Muscle layer of colon (tissue), 2 donors: ENCODE results near the gene NHS.

Experiments used
- H3K27ac ChIP-seq: one replicate; pipeline ENCODE4 v1.7.0; 2013; ENCODE audit warnings: low read depth, mild to moderate bottlenecking, low read length, moderate library complexity
- H3K27me3 ChIP-seq, 2 donors: one replicate each; pipeline ENCODE4 v1.7.0; 2013; ENCODE audit warnings: low read length in 2 of 2, mild to moderate bottlenecking in 2 of 2; ENCODE audit not compliant: insufficient read depth in 2 of 2, control insufficient read depth in 1 of 2
- H3K36me3 ChIP-seq: one replicate; pipeline ENCODE4 v1.7.0; 2013; ENCODE audit warnings: mild to moderate bottlenecking, low read length; ENCODE audit not compliant: insufficient read depth
- H3K4me1 ChIP-seq: one replicate; pipeline ENCODE4 v1.7.0; 2013; ENCODE audit warnings: mild to moderate bottlenecking, low read length; ENCODE audit not compliant: insufficient read depth
- H3K4me3 ChIP-seq, 2 donors: one replicate each; pipeline ENCODE4 v1.7.0; 2013; ENCODE audit warnings: low read length in 2 of 2, low read depth in 1 of 2, mild to moderate bottlenecking in 1 of 2, moderate library complexity in 1 of 2
- H3K9ac ChIP-seq: one replicate; pipeline ENCODE4 v1.7.0; 2013; ENCODE audit warnings: low read length
- H3K9me3 ChIP-seq: one replicate; pipeline ENCODE4 v1.7.0; 2013; ENCODE audit warnings: mild to moderate bottlenecking, low read length
- donor health status: abdominal sarcoma.
- donor health status: Adenocarcinoma of cecum.

The NHS gene

GRCh38 chrX:17374619-17375366 lies at the start of gene NHS:
NHS (plus strand) TSS chrX:17375200; CDS start chrX:17375758, 558 bp downstream.
- Histone ChIP-seq H3K27ac (peak within 1 kb of the TSS; percentile 49), H3K4me1 (no peaks in the 10 kb centered on the region), H3K4me3 (peak within 1 kb of the TSS; percentile 68 to 70), H3K27me3 (peaks cover 0 to 11% of the 10 kb centered on the region in 2 donors), H3K9me3 (no peaks in the 10 kb centered on the region), H3K36me3 (no peaks in the 10 kb centered on the region), H3K9ac (no peak within 1 kb of the TSS)

- Histone ChIP-seq H3K9me3 (no peaks in the 10 kb centered on the region), H3K27me3 (no peaks in the 10 kb centered on the region), H3K27ac (no peak overlapping the region), H3K4me3 (no peak overlapping the region), H3K36me3 (no peaks in the 10 kb centered on the region), H3K9ac (no peak overlapping the region), H3K4me1 (no peaks in the 10 kb centered on the region)
Measured at GRCh38 chrX:17328837-17329236, 46.2 kb upstream of the NHS start.

DNA sequence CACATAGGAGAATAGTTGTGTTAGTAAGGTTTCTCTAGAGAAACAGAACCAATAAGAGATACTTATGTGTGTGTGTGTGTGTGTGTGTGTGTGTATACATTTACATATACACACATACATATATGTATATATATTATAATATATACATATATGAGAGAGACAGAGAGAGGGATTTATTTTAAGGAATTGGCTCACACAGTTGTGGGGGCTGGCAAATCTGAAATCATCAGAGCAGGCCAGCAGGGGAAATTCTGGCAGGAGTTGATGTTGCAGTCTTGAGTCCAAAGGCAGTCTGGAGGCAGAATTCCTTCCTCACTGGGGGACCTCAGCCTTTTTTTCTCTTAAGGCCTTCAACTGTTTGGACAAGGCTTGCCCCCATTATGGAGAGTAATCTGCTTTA lies 38.6 kb upstream of the NHS start:
- H3K27me3 ChIP-seq, result no peaks in the 10 kb centered on the region
- no peak overlapping the region for H3K4me3 ChIP-seq
- H3K36me3 ChIP-seq, result no peaks in the 10 kb centered on the region
- H3K27ac ChIP-seq, result no peak overlapping the region
- H3K9me3 ChIP-seq, result no peaks in the 10 kb centered on the region
- no peak overlapping the region for H3K9ac ChIP-seq
- no peaks in the 10 kb centered on the region for H3K4me1 ChIP-seq

DNA sequence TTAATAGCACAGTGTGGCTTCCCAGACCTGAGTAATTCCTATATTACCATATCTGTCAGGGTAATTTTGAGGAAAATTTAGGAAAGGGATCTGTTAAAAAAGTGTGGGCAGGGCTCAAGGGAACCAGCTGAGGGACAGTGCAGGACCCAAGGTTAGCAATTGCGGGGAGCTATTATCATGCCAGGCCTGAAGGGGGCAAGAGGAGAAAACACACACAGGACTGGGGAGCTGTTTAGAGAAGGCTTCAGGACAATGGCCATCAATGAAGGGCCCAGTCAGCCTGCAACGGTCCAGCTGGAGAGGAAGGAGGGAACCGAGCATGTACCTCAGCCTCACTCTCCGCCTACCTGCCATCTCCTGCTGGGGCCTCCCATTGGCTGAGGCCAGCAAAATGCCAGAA lies 19.0 kb upstream of the NHS start:
- no peak overlapping the region for H3K9ac ChIP-seq

GRCh38 chrX:17359500-17359899 lies 15.5 kb upstream of the NHS start:
- Histone ChIP-seq H3K9ac (no peak overlapping the region), H3K9me3 (no peaks in the 10 kb centered on the region), H3K27ac (no peak overlapping the region), H3K4me1 (no peaks in the 10 kb centered on the region), H3K27me3 (no peaks in the 10 kb centered on the region), H3K36me3 (no peaks in the 10 kb centered on the region), H3K4me3 (no peak overlapping the region)

More for the DNA sequence above, 19.0 kb upstream of the NHS start:
- H3K4me3 ChIP-seq, result no peak overlapping the region
- H3K27ac ChIP-seq, result no peak overlapping the region
- H3K36me3 ChIP-seq, result no peaks in the 10 kb centered on the region
- H3K9me3 ChIP-seq, result no peaks in the 10 kb centered on the region
- H3K27me3 ChIP-seq, result no peaks in the 10 kb centered on the region
- H3K4me1 ChIP-seq, result no peaks in the 10 kb centered on the region

GRCh38 chrX:17361620-17362019 lies 13.4 kb upstream of the NHS start:
- no peak overlapping the region for H3K9ac ChIP-seq
- H3K27me3 ChIP-seq, result no peaks in the 10 kb centered on the region
- no peaks in the 10 kb centered on the region for H3K9me3 ChIP-seq
- no peaks in the 10 kb centered on the region for H3K4me1 ChIP-seq
- no peak overlapping the region for H3K4me3 ChIP-seq
- H3K27ac ChIP-seq, result no peak overlapping the region
- H3K36me3 ChIP-seq, result no peaks in the 10 kb centered on the region

DNA sequence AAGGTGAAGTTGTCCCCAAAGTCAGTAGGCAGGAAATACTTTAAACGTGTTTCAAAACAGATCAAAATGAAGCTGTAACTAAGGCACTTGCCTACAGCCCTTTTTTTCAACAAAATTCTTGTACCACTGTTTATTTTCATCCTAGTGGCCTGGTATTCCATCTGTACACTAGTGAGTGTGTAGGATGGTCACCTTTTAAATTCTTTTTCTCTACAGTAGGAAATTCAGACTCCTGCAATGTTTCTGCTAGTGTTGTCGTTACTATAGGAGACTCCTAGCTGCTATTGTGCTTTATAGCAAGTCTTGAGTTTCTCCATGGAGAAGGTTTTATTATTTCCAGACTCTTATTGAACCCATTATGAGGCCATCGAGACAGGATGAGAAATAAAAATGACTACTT lies 7.0 kb upstream of the NHS start:
- Histone ChIP-seq H3K36me3 (no peaks in the 10 kb centered on the region), H3K4me1 (no peaks in the 10 kb centered on the region), H3K9me3 (no peaks in the 10 kb centered on the region), H3K9ac (no peak overlapping the region), H3K4me3 (no peak overlapping the region), H3K27ac (no peak overlapping the region), H3K27me3 (no peaks in the 10 kb centered on the region)

DNA sequence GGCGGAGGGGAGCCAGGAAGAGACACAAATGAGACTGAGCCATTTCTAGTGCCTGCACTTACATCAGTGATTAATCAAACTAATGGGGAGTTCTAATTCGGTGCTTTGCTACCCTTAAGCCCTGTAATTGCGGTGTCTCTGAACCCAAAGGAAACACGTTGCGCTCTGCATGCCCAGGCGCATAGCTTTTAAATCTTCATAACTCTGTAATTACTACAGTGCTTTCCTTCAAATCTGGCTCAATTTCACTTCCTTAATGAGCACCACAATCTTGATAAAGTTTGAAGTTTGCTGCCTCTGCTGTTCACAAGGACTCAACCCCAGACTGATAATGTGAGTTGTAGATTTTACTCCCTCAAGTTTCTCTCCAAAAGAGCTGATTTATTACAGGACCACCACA lies 5.7 kb upstream of the NHS start:
- Histone ChIP-seq H3K9ac (no peak overlapping the region), H3K9me3 (no peaks in the 10 kb centered on the region), H3K27ac (no peak overlapping the region), H3K36me3 (no peaks in the 10 kb centered on the region), H3K4me1 (no peaks in the 10 kb centered on the region), H3K4me3 (no peak overlapping the region), H3K27me3 (no peaks in the 10 kb centered on the region)

DNA sequence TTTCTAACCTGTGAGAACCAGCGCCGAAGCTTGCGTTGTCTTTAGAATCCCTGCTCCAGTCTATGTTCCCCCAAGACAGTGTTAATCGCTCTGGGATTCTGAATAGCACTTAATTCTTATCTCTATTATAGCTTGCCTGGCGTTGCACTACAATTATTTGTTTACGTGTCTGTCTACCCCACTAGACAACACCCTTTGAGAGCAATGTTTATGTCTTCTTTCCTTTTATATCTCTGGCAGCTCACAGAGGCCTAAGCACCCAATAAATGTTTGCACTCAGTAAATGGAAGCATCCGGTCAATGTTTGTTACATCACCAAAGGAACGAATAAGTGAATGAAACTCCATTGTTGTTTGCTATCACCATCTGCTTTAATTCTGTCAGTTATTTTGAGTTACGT lies 4.8 kb upstream of the NHS start:
- Histone ChIP-seq H3K4me3 (no peak overlapping the region), H3K9me3 (no peaks in the 10 kb centered on the region), H3K27me3 (no peaks in the 10 kb centered on the region)

GRCh38 chrX:17372052-17372451 lies 2.9 kb upstream of the NHS start:
- Histone ChIP-seq H3K4me3 (no peak overlapping the region), H3K27me3 (peaks cover 0 to 7% of the 10 kb centered on the region in 2 donors), H3K27ac (no peak overlapping the region), H3K4me1 (no peaks in the 10 kb centered on the region), H3K9me3 (no peaks in the 10 kb centered on the region), H3K36me3 (no peaks in the 10 kb centered on the region), H3K9ac (no peak overlapping the region)

More for the DNA sequence above, 4.8 kb upstream of the NHS start:
- no peaks in the 10 kb centered on the region for H3K4me1 ChIP-seq
- no peak overlapping the region for H3K9ac ChIP-seq
- H3K36me3 ChIP-seq, result no peaks in the 10 kb centered on the region
- no peak overlapping the region for H3K27ac ChIP-seq

GRCh38 chrX:17373337-17373736 lies 1.7 kb upstream of the NHS start:
- Histone ChIP-seq H3K36me3 (no peaks in the 10 kb centered on the region), H3K27ac (no peak overlapping the region), H3K4me3 (no peak overlapping the region), H3K9ac (no peak overlapping the region), H3K4me1 (no peaks in the 10 kb centered on the region), H3K27me3 (peaks cover 0 to 11% of the 10 kb centered on the region in 2 donors), H3K9me3 (no peaks in the 10 kb centered on the region)

- Histone ChIP-seq H3K9me3 (no peaks in the 10 kb centered on the region), H3K36me3 (no peaks in the 10 kb centered on the region), H3K27me3 (peaks cover 0 to 11% of the 10 kb centered on the region in 2 donors), H3K4me1 (no peaks in the 10 kb centered on the region), H3K27ac (peak overlapping the region; percentile 49), H3K9ac (no peak overlapping the region), H3K4me3 (peak overlapping the region; percentile 68 to 70)
Measured at GRCh38 chrX:17375367-17375636, 302 bp downstream of the NHS start.
